ENCODE measurements around the gene ARHGEF37. TPM values are rescaled to one million over a fixed set of nuclear protein-coding genes. Genes with fewer than 3 reads are reported as not detected.
A peak's percentile ranks its signal among the peaks of the same experiment; 100 is the strongest.
"Not testable (repeated sequence)": the region's sequence is repeated elsewhere in the genome, so short reads cannot be mapped to it uniquely, and the experiment has no call there.

Gene ARHGEF37
- total RNA-seq, 2 donors from 2014 or later = 0.67 TPM; not detected in 1

GRCh38 chr5:149550594-149551226 lies 30.6 kb upstream of the ARHGEF37 start:
- no peaks in the 10 kb centered on the region for H3K27me3 Mint-ChIP-seq
- H3K9me3 Mint-ChIP-seq = no peaks in the 10 kb centered on the region
- H3K4me1 Mint-ChIP-seq (ENCODE audit: low read depth in 2 of 2) = peaks cover 25 to 35% of the 10 kb centered on the region in 2 donors
- peaks cover 25% of the 10 kb centered on the region for H3K36me3 Mint-ChIP-seq
- H3K27ac Mint-ChIP-seq = peak overlapping the region; percentile 93 to 98
- peak; percentile 1 to 12 for ATAC-seq
- H3K4me3 Mint-ChIP-seq = peak overlapping the region; percentile 93
- DNase-seq (ENCODE audit: low spot score) = no peak

DNA sequence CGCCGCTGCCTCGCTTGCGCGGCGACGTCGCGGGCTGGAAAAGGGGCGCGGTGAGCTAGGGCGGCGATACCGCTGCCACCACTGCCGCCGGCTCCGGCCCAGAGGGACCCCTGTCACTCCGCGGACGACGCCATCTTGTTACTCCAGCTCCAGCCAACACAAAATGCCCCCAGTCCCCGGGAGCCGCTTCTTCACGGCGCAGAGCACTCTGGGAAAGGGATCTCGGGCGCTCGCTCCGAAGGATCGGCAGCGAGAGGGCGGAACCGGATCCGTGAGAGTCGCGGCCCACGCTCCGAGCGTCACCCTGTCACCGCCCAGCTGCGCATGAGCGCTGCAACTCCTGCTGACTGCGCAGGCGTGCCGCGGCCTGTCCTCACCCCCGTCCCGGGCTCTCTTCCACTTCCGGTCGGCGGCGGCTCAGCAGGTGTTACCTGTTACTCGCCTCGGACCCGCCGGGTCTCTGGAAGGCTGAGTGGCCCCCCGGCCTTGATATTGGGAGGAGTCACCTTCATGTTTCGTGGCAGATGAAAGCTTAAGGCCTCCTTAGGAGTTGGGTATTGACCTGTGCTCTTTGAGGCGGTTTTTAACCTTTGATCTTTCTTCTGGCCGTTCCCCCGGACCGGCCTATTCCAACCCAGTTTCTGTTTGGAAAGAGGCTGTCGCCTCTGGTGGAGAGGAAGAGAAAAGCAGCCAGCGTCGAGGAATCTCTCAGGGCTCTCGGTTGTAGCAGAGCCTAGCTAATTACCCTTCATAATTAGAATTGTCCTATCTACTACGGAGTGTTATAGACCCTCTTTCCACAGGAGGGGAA lies 29.9 kb upstream of the ARHGEF37 start, which contains the start of gene CSNK1A1:
TSS of gene CSNK1A1 (minus strand) at position 213 of the 811 bp plus-strand sequence. CDS start 475 bp downstream, outside the sequence.
- Mint-ChIP-seq H3K27ac (peak within 1 kb of the TSS; percentile 93 to 98), H3K4me1 (ENCODE audit: low read depth in 2 of 2) (peaks cover 24 to 27% of the 10 kb centered on the region in 2 donors), H3K9me3 (no peaks in the 10 kb centered on the region), H3K27me3 (no peaks in the 10 kb centered on the region), H3K36me3 (peaks cover 25% of the 10 kb centered on the region), H3K4me3 (peak within 1 kb of the TSS; percentile 93)
- peak; percentile 99 for DNase-seq (ENCODE audit: low spot score)
- ATAC-seq = peak; percentile 95 to 97

DNA sequence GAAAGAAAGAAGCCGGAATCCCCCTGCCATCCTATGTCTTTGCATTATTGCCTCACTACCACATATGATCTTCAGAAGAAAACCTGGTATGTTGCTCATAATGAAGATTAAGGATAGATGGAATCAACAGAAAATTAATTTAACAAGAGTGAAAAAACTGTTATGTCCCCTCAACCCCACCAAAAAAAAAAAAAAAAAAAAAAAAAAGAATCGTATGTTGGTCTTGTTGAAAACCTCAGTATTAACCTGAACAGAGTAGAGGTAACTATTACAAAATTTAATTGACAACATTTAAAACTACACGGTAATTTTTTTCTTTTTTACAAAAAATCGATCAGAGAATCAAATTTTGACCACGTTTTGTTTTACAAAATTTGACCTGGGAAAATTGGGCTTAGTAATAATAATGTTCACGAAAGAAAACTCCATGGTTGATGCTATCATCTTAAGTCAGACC lies 29.2 kb upstream of the ARHGEF37 start:
- H3K36me3 Mint-ChIP-seq = peaks cover 23% of the 10 kb centered on the region
- DNase-seq (ENCODE audit: low spot score) = no peak
- H3K4me1 Mint-ChIP-seq (ENCODE audit: low read depth in 2 of 2) = peaks cover 21% of the 10 kb centered on the region in 2 donors
- H3K27me3 Mint-ChIP-seq = no peaks in the 10 kb centered on the region
- ATAC-seq = no peak
- H3K9me3 Mint-ChIP-seq = no peaks in the 10 kb centered on the region
- peak overlapping the region; percentile 93 to 98 for H3K27ac Mint-ChIP-seq
- peak overlapping the region; percentile 93 for H3K4me3 Mint-ChIP-seq

DNA sequence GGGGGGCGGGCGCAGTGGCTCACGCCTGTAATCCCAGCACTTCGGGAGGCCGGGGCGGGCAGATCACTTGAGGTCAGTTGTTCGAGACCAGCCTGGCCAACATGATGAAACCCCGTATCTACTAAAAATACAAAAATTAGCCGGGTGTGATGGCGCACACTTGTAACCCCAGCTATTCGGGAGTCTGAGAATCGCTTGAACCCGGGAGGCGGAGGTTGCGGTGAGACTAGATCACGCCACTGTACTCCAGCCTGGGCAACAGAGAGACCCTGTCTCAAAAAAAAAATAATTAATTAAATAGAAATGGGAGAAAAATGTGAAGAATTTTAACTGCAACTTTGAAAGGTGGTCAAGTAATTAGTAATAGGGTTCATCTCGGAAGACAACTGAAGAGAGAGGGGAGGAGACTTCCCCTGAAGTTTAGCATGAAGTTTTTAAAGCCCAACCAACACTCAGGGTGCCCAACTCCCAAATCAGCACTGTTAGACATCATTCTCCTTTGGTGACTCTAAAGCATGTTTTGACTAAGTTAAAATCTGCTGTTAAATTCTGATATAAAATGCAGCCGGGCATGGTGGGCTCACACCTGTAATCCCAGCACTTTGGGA lies 28.6 kb upstream of the ARHGEF37 start:
- no peaks in the 10 kb centered on the region for H3K27me3 Mint-ChIP-seq
- peaks cover 19% of the 10 kb centered on the region for H3K36me3 Mint-ChIP-seq
- no peaks in the 10 kb centered on the region for H3K9me3 Mint-ChIP-seq
- no peak overlapping the region for H3K27ac Mint-ChIP-seq
- DNase-seq (ENCODE audit: low spot score) (no peak), ATAC-seq (no peak)
- H3K4me3 Mint-ChIP-seq = no peak overlapping the region
- H3K4me1 Mint-ChIP-seq (ENCODE audit: low read depth in 2 of 2) = peaks cover 17 to 19% of the 10 kb centered on the region in 2 donors

GRCh38 chr5:149559706-149560105 lies 21.6 kb upstream of the ARHGEF37 start:
- Mint-ChIP-seq H3K9me3 (no peaks in the 10 kb centered on the region), H3K4me1 (ENCODE audit: low read depth in 2 of 2) (peaks cover 0 to 6% of the 10 kb centered on the region in 2 donors), H3K36me3 (no peaks in the 10 kb centered on the region), H3K27ac (no peak overlapping the region), H3K27me3 (no peaks in the 10 kb centered on the region), H3K4me3 (no peak overlapping the region)
- ATAC-seq = no peak
- DNase-seq (ENCODE audit: low spot score) = no peak

DNA sequence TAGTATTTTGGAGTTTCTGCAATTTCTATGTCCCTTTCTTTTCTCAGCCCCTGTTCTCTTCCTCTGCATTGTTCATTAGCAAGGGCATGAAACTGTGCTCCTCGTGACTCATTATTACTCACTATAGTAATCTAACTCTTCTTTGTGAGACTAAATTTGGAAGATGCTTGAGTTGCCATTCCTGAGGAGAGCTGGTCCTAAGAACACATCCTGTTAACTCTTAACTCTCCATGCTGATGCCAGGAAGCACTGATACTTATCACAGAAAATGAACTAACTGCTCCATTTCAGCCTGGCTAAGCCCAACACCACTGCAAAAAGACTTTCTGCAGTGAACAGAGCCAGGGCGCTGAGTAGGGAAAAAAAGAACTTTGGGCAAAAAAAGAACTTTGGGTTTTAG lies 19.4 kb upstream of the ARHGEF37 start:
- no peak for DNase-seq (ENCODE audit: low spot score)
- ATAC-seq = no peak
- Mint-ChIP-seq H3K4me3 (no peak overlapping the region), H3K27ac (no peak overlapping the region), H3K4me1 (ENCODE audit: low read depth in 2 of 2) (peaks cover 0 to 6% of the 10 kb centered on the region in 2 donors), H3K36me3 (no peaks in the 10 kb centered on the region), H3K9me3 (no peaks in the 10 kb centered on the region), H3K27me3 (no peaks in the 10 kb centered on the region)

- Mint-ChIP-seq H3K9me3 (no peaks in the 10 kb centered on the region), H3K4me1 (ENCODE audit: low read depth in 2 of 2) (peaks cover 0 to 6% of the 10 kb centered on the region in 2 donors), H3K27me3 (no peaks in the 10 kb centered on the region), H3K36me3 (no peaks in the 10 kb centered on the region), H3K4me3 (no peak overlapping the region), H3K27ac (no peak overlapping the region)
- no peak for ATAC-seq
- DNase-seq (ENCODE audit: low spot score) = no peak
Measured at GRCh38 chr5:149563466-149563865, 17.8 kb upstream of the ARHGEF37 start.

DNA sequence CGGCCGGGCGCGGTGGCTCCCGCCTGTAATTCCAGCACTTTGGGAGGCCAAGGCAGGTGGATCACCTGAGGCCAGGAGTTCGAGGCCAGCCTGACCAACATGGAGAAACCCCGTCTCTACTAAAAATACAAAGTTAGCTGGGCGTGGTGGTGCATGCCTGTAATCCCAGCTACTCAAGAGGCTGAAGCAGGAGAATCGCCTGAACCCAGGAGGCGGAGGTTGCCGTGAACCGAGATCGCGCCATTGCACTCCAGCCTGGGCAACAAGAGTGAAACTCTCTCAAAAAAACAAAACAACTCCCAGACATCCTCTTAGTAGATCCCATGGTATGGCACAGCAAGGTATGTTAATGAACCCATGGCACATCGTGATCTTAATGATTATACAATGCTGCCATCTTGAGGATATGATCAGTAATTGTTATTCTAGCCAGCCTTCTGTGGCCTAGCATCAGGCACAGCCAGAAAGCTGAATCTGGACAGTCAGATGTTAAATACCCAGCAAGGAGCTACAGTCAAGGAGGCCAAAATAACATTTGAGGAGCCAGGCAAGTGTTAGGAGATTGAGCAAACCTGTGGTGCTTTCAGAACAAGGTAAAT lies 16.7 kb upstream of the ARHGEF37 start:
- not testable (repeated sequence) for H3K4me1 Mint-ChIP-seq (ENCODE audit: low read depth in 2 of 2); H3K36me3 Mint-ChIP-seq; H3K4me3 Mint-ChIP-seq

DNA sequence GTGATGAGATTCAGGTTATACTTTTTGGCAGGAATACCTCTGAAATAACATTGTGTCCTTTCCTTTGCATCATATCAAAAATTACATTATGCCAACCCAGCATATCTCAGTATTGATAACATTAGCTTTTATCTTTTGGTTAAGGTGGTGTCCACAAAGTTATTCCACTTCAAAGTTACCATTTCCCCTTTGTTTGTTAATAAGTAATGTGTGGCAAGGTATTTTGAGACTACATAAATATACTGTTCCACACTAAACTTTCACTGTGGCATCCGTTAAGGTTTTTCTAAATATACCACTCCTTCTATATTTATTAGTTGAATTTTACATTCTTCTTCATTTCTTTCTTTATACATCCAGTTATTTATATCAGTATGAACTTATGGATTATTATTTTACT lies 14.1 kb upstream of the ARHGEF37 start:
- Mint-ChIP-seq H3K4me1 (ENCODE audit: low read depth in 2 of 2) (no peaks in the 10 kb centered on the region), H3K27me3 (no peaks in the 10 kb centered on the region), H3K36me3 (no peaks in the 10 kb centered on the region), H3K27ac (no peak overlapping the region), H3K4me3 (no peak overlapping the region), H3K9me3 (no peaks in the 10 kb centered on the region)
- ATAC-seq (no peak), DNase-seq (ENCODE audit: low spot score) (no peak)

More for the DNA sequence above, 16.7 kb upstream of the ARHGEF37 start:
- H3K27ac Mint-ChIP-seq; H3K9me3 Mint-ChIP-seq; H3K27me3 Mint-ChIP-seq; DNase-seq (ENCODE audit: low spot score): not testable (repeated sequence)
- peak; percentile 86 to 89 for ATAC-seq

DNA sequence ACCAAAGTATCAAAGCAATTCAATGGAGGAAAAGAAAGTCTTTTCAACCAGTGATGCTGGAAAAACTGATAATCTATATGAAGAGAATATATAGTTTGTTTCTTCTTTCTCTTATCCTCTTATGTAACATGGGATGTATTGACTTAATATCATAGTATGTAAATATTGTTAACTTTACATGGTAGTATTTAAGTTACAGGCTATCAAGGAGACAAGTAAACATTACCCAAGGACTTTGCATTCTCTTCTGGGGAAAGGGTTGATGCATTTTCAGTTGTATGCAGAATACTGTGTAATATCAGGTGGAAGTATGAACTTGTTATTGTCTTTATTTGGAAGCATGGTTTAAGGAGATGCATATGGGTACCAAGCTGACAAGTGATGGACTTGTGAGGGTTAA lies 9.1 kb upstream of the ARHGEF37 start:
- Mint-ChIP-seq H3K4me3 (no peak overlapping the region), H3K4me1 (ENCODE audit: low read depth in 2 of 2) (no peaks in the 10 kb centered on the region), H3K9me3 (no peaks in the 10 kb centered on the region), H3K27ac (no peak overlapping the region), H3K27me3 (no peaks in the 10 kb centered on the region), H3K36me3 (no peaks in the 10 kb centered on the region)
- ATAC-seq = no peak
- no peak for DNase-seq (ENCODE audit: low spot score)

DNA sequence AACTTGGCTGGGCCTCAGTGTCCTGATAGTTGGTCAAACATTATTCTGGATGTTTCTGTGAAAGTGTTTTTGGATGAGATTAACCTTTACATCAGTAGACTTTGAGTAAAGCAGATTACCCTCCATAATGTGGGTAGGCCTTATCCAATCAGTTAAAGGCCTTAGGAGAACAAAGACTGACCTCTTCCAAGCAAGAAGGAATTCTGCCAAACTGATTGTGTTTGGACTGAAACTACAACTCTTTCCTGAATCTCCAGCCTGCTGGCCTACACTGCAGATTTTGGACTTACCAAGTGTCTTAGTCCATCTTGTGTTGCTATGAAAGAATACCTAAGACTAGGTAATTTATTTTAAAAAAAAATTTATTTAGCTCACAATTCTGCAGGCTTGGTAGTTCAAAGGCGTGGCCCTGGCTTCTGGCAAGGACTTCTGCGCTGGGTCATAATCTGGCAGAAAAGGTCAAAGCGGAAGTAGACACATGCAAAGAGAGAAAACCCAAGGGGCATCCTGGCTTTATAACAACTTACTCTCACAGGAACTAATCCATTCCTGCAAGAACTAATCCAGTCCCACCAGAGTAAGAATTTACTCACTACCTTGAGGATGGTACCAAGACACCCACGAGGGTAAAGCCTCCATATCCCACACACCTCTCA lies 8.6 kb upstream of the ARHGEF37 start:
- no peaks in the 10 kb centered on the region for H3K36me3 Mint-ChIP-seq
- DNase-seq (ENCODE audit: low spot score) = no peak

GRCh38 chr5:149575131-149575530 lies 6.2 kb upstream of the ARHGEF37 start:
- H3K4me3 Mint-ChIP-seq = no peak overlapping the region
- no peaks in the 10 kb centered on the region for H3K36me3 Mint-ChIP-seq
- no peak overlapping the region for H3K27ac Mint-ChIP-seq
- no peaks in the 10 kb centered on the region for H3K9me3 Mint-ChIP-seq
- H3K4me1 Mint-ChIP-seq (ENCODE audit: low read depth in 2 of 2) = no peaks in the 10 kb centered on the region
- peaks cover under 1 to 4% of the 10 kb centered on the region in 2 donors for H3K27me3 Mint-ChIP-seq
- DNase-seq (ENCODE audit: low spot score) = no peak
- ATAC-seq = no peak

More for the DNA sequence above, 8.6 kb upstream of the ARHGEF37 start:
- Mint-ChIP-seq H3K27me3 (no peaks in the 10 kb centered on the region), H3K4me1 (ENCODE audit: low read depth in 2 of 2) (no peaks in the 10 kb centered on the region), H3K4me3 (no peak overlapping the region), H3K27ac (no peak overlapping the region), H3K9me3 (no peaks in the 10 kb centered on the region)
- ATAC-seq = no peak

- no peak overlapping the region for H3K27ac Mint-ChIP-seq
- no peak for DNase-seq (ENCODE audit: low spot score)
Measured at GRCh38 chr5:149576021-149576420, 5.3 kb upstream of the ARHGEF37 start.

More at GRCh38 chr5:149576021-149576420, 5.3 kb upstream of the ARHGEF37 start:
- H3K9me3 Mint-ChIP-seq = no peaks in the 10 kb centered on the region
- peaks cover 7 to 9% of the 10 kb centered on the region in 2 donors for H3K27me3 Mint-ChIP-seq
- no peaks in the 10 kb centered on the region for H3K36me3 Mint-ChIP-seq
- ATAC-seq = peak in 1 of 2 donors; percentile 51
- H3K4me3 Mint-ChIP-seq = no peak overlapping the region
- H3K4me1 Mint-ChIP-seq (ENCODE audit: low read depth in 2 of 2) = peaks cover 0 to 5% of the 10 kb centered on the region in 2 donors

Data from natural killer cell treated with Interleukin-12 subunit alpha and Interleukin-12 subunit beta and Interleukin-15 and Interleukin-18, amount 100 ng/mL, for 72 hours (primary cell).